GM21576 (cell line): ENCODE data around the gene OSBPL7.

Source experiments
- ATAC-seq: cut with Tn5 transposase; IDR thresholded peaks from one replicate; pipeline ENCODE4 v1.9.1; 2021; ENCODE audit warnings: mild to moderate bottlenecking, moderate library complexity; ENCODE audit not compliant: unreplicated experiment

The OSBPL7 gene

DNA sequence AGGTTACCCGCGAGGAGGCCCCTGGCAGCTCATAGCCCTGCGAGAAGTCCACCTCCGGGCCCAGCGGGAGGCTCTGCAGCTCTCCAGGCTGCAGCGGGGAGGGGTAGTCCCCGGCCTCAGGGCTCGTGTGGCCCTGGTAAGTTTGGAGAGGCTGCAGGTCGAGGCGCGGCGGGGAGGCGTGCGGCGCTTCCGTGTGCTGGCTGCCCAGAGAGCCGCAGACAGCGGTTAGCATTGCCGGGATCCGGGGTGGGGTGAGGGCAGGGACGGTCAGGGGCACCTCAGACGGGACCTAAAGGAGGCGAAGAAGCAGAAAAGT, 26.6 kb upstream of the OSBPL7 start:
- no peak for ATAC-seq

DNA sequence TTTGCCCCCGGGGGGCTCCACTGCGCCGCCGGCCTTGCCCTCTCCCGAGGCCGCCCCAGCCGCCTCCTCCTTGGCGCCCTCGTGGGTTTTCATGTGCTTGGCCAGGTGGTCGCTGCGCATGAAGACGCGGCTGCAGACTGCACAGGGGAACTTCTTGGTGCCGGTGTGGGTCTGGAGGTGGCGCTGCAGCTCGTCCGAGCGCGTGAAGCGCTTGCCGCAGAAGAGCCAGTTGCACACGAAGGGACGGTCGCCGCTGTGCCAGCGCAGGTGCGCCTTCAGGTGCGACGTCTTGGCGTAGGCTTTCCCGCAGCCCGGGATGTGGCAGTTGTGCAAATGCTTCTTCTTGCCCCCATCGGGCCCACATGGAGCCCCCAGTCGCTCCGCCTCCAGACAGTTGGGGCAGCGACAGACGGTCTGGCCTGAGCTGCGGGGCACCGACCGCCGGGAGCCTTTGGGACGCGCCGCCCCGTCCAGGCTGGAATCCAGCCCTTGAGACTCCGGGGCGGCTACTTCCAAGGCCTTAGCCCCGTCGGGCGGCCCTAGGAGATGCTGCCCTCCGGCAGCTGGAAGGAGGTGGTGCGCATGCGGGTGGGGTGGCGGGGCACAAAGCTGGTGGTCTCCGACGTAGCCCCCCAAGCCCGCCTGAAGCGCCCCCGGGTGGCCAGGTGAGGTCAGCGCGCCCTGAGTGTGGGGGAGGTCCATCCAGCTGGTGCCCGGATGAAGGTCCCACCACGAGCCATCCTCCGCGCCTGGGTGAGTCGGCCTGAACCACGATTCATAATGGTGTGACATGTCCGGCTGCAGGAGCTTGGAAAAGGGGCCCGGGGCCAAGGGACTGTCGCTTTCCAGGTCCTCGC, 26.0 kb upstream of the OSBPL7 start:
- no peak for ATAC-seq

DNA sequence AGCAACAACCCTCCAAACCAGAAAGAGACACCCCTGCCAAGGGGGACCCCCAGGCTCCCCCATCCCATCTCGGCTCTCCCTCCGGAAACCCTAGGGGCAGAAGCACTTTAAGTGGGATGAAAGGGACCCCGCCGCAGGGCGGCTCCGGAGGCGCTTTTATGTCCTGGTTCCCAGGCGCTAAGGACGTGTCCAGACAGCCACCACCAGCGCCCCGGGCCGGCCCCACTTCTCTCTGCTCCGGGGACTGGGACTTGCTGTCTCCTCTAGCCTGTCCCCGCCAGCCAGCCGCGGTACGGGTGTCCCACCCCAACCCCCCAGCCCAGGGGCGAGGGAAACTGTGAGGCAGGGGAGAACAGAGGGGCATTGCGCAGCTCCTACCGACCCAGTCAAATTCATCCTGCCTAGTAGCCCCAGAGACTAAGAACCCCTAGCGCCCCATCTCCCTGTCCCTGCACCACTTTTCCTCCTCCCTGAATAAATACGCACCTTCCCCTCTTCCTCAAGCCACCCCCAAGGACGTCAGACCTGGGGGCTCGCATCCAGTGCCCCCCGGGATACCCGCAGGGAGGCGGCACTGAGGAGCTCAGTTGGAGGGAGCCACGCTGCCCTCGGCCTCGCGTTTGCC, 25.2 kb upstream of the OSBPL7 start:
- no peak for ATAC-seq

DNA sequence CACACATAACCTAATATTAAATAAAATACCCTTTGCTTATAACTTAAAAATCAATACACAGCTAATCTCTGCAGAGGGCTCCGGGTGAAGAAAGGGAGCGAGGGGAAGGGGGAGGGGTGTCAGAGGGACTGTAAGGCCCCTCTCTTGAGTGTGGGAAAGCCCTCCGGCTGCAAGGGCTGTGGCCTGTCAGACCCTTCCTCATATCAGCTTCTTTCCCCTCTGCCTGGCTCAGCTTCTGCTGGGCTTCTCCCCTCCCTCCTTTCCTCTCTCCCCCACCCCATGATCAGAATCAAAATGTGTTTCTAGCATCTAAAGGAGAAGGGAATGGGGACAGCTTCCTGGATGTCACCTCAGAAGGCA, 24.1 kb upstream of the OSBPL7 start:
- no peak for ATAC-seq

DNA sequence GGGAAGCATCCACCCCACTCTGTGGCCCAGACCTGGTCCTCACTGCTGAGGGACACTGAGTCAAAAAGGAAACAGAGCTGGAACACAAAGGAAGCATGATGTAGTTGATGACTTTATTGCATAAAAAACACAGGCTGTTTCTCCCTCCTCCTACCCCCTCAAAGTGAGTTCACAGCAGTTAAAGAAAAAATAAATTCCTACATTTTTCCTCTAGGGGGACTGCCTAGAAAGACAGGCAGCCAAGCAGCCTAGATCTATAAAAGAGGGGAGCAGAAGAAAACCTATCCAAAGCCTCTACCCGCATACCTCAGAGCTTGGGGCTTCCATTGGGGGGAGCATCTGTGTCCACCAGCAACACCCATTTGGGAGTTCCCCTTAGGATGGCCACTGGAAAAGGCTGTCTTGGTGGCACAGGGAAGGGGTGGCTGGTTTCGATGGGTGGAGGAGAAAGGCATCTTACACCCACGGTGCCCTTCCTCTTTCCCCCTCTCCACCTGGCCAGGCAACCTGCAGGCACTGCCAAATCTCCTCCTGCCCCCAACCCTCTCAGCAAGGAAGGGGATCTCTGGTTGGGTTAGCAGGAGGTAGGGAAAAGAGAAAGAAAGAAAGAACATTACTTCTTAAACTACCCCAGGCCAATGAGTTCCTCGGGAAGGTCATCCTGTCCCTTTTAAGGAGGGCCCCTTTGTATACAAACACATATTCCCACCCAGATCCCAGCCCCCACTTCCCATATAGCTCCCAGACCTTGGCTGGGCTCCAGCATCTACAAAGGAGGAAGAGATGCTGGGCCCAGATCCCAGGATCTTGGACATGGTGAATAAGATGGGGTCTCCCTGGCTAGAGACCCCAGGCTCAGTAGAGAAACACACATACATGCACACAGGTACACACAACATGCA, 23.5 kb upstream of the OSBPL7 start:
- ATAC-seq = no peak

DNA sequence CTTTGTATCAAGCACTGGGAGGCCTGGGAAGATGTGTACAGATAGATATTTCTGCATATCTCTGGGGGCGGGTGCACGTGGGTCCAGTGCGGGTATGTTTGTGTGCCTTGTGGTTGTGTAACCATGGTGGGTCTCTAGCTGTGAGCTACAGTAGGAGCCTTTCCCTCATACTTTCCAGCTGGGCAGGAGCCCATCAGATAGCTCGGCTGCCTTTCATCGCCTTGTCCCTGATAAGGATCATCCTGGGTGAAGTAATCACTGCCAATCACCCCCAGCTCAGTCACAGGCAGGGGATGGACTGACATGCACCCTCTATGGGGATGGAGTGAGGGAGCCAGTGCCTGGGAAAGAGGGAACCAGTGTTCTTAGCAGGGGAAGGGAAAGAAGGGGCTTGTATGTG, 22.6 kb upstream of the OSBPL7 start:
- ATAC-seq = no peak

DNA sequence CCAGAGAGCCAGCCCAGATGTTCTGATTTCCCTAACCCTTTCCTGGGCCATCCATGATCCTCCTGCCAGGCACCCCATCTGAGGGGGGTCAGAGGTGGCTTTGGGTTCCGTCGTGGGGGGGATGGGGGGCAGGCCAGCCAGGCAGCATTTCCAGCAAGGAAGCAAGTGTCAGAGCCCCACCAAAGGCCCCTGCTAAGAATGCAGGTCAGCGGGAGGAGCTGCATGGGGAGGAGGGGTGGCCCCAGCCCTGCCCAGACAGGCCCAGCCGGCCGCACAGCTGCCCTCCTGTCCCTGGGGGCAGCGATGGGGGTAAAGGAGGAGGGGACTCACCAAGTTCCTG, 21.8 kb upstream of the OSBPL7 start:
- ATAC-seq = no peak

DNA sequence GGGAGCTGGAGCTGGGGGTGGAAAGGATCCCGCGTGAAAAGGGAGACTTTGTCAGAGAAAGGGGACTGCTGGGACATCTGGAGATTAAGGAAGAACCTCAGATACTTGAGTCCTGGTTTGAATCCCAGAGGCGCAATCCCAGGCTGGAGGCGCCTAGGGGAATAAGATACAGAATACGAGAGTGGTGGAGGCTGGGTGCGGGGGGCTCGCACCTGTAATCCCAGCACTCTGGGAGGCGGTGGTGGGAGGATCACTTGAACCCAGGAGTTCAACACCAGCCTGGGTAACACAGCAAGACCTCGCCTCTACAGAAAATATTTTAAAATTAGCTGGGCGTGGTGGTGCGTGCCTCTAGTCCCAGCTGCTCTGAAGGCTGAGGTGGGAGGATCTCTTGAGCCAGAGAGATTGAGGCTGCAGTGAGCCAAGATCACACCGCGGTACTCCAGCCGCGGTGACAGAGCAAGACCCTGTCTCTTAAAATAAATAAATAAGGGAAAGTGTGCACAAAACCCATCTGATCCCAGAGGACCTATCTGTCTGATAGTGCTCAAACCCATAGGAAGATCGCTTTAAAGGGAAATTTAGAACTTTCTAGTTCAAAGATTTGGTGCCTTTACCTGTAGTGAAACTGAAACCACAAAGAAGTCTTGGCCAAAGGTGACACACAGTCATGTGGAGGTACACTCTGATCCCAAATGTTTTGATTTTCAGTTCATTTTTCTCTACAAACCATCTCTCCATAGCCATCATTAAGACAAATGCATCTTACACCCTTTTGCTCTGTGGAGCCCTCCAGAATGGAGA, 20.1 kb upstream of the OSBPL7 start:
- ATAC-seq = no peak

DNA sequence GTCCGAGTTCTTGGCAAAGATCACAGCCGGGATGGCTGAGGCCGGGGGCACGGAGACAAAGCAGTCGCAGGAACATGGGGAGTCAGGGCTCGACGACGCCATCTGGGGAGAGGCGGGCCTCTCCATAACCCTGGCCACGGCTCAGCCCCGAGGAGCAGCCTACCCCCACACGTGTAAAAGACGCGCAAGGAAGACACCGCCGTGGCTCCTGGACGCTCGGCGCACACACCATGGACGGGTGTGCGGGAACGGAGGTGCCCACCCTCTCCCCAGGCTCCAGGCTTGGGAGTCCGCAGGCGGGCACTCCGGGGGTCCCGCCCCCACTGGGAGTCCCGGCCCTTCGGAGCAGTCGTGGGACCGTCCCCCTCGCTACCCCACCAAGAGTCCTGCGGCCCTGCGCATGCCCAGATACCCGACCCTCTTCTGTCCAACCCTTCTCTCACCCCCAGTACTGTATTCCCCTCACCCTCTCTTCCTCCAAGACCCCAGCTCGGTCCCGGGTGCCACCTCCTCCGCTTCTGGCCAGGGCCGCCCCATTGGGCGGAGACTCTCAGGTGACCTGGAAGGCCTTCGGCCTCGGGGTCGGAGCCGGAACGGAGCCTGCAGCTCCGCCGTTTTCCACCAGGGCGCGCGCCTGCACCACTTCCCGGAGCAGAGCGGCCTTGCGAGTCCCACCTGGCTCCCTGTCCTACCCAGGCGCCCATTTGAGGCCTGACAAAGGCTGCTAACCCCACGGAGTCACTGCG, 19.3 kb upstream of the OSBPL7 start, which contains the start of gene SCRN2:
Gene SCRN2, minus strand, starts transcription at position 532 of the 746 bp plus-strand sequence. Its CDS starts 430 bp downstream, at position 102.
- no peak for ATAC-seq

DNA sequence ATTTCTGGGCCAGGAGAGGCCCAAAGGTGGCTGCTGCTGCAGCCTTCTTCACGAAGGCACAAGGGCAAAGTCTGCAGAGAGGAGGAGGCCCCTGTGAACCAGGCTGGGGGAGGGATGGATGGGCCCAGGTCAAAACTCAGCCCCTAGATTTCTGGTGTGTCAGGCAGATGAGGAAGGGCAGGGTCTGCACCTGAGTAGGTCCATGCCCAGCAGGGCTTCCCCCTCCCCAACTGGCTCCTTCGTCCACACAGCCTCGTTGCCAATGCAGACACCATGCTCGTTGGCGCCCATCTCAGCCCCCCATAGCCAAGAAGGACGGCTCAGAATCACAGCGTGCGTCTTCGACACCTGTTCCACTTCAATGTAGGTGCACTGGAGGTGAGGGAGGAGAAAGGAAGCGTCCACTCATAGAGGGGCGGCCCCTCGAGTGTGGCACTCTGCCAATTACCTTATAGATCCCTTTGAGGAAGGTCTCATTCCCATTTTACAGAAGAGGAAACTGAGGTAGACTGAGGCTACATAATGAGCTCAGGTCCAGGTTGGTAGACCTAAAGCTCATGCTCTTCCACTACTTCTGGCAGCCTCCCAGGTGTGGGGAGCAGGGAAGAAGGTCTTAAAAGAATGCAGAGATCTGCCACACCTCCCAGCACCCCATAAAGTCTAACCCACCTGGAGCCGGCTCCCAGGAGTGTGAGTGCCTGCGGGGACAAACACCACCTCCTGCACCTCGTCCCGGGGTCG, 18.6 kb upstream of the OSBPL7 start:
- no peak for ATAC-seq

DNA sequence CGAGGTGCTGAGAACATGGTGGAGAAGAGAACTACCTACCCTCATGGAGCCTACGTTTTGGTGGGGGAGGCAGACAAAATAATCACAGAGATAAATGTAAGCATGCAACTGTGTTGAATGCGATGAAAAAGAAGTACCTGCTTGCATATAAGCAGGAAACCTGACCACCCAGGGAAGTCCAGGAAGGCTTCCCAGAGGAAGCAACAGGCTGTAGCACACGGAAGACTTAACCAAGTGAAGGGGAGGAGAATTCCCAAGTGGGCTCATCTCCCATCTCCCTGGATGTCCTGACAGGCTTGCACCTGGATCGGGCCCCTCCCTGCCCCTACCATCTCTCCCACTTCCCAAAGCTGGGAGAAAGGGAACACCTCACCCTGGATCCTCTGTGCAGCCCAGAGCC, 17.5 kb upstream of the OSBPL7 start:
- no peak for ATAC-seq

DNA sequence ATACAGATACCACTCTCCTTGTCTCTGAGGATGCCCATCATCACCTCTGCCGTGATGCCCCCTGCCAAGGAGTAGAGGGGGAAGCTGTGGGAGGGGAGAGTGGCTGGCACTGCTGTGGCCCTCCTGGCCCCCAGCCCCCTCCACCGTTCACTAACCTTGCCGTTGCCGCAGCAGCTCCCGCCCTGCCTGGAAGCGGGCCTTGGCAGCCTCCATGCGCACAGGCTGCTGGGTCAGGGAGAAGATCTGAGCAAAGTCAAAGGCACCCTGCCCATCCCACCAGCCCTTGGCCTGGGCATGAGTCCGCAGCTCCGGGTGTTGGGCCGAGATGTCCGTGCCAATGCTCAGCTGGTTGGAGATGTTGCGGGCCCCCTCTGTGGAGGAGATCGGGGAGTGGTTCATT, 17.0 kb upstream of the OSBPL7 start:
- ATAC-seq = no peak

DNA sequence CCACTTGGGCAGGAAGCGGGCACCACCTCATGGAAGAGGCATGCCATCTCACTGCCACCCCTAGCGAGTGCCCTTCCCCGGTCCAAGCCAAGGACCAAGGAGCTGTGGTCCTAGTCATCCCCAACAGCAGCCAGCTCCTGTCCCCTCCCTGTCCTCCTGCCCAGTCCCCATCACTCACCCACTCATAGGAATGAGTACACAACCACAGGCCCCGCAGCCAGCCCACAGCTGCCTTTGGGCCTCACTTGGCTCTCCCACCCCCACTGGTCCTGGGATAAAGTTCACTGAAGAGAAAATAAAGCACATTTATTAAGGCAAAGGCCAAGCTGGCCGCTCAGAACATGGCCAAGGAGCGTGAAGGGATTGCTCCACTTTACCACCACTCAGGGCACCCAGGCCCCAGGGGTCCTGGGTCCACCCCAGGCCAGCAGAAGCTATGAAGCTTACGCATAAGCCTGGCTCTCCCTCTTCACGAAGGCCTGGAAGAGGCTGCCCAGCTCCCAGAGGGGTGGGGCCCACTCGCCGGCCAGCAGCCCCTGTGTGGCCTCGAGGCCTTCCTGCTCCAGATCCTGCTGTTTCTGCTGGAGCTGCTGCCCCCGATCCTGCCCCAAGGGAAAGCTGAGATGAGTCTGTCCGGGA, 15.9 kb upstream of the OSBPL7 start:
- no peak for ATAC-seq

DNA sequence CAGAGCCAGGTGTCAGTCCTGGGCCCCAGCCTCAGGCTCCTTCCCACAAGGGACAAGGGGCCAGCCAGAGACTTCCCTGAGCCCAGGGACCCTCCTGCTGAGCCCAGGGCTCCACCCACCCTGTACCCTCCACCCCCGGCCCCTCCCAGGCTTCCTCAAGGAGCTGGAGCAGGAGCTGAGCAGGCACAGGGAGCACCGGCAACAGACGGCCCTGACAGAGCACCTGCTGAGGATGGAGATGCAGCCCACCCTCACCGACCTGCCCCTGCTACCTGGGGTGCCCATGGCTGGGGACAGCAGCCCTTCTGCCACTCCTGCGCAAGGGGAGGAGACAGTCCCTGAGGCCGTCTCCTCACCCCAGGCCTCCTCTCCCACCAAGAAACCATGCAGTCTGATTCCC, 15.0 kb upstream of the OSBPL7 start:
- ATAC-seq = no peak

DNA sequence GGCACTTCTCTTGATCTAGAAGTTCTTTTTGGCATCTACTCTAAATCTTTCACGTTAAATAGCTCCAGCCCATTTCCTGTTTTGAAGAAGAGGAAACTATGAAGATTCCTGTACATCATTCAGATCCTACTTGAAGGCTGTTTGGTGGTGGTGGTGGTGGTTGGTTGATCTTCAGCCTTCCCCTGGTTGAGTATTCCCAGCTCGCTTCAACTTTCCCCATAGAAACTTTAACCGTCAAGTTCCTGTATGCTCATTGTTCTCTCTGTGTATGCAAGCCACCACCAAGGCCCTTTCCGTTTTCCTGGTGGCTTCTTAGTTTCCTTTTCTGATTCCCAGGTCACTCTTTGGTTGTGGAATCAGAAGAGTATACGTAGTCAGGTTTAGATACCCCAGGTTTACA, 13.2 kb upstream of the OSBPL7 start:
- ATAC-seq = no peak

DNA sequence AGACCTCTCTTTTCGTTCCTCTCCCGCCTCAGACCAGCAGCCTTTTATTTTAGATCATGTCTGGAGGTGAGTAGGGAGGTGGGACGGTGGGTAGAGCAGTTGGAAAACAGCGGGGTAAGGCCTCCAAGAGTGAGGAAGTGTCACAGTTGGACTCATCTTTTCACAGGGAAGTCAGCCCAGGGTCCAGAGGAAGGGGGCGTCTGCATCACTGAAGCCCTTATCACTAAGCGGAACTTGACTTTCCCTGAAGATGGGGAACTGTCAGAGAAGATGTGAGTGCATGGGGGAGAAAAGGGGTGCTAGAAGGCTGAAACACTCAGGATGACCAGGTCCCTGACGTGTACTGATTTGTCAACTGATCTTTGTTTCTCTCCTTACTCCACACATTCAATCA, 10.3 kb upstream of the OSBPL7 start:
- no peak for ATAC-seq

DNA sequence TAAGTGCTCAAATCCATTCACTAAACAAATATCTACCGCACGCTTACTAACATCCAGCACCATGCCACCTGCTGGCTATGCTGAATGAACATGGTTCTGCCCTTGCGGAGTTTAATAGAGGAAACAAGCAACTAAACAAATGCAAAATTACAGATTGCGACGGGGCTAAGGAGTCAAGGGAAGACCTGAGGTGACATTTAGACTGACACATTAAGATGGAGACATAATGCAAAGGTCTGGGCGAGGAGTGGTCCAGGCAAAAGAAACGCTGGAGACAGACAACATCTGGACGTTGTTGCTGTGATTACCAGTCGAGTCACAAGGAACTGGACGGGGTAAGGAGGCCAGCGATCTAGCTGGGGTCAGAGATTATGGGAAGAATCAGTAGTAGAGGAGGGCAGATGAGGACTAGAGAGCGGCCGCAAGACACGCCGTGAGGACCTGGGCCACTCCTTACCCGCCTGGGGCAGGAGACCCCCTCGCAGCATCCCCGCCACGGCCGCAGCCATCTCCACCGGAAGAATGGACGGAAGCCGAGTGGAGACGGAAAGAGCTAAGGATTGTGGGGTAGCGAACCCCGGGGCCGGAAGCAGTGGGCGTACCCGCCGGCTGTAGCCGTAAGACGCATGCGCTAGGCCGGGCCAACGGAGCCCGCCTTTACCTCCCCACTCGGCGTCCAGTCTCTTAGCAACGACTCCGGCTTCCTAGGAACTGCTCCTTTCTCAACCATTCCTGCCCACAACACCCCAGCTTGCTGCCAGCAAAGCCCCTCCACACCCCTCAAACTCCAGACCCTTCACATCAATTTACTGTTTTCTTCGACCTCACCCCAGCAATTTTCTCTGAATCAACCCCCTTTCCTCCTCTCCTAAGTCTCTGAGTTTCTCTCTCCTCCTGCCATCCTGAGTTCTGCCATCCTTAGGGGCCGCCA, 9.7 kb upstream of the OSBPL7 start, which contains the start of the genes LRRC46 and MRPL10:
Gene LRRC46, plus strand, starts transcription at position 668 of the 931 bp plus-strand sequence. CDS start 320 bp downstream, outside the sequence.
Gene MRPL10, minus strand, starts transcription at position 539 of the 931 bp plus-strand sequence. Its CDS starts 30 bp downstream, at position 509.
- peak; percentile 85 for ATAC-seq
